COLO668 (cell line): ENCODE data around the gene BTNL2.
"Not testable (repeated sequence)": the region's sequence is repeated elsewhere in the genome, so short reads cannot be mapped to it uniquely, and the experiment has no call there.

ENCODE experiments used
- DNase-seq: peaks from one replicate; lab custom pipeline; 2025; ENCODE audit not compliant: unreplicated experiment; lab: John Stamatoyannopoulos, UW

Gene BTNL2

GRCh38 chr6:32370505-32370904 is 36.5 kb downstream of the BTNL2 start:
- no peak for DNase-seq

DNA sequence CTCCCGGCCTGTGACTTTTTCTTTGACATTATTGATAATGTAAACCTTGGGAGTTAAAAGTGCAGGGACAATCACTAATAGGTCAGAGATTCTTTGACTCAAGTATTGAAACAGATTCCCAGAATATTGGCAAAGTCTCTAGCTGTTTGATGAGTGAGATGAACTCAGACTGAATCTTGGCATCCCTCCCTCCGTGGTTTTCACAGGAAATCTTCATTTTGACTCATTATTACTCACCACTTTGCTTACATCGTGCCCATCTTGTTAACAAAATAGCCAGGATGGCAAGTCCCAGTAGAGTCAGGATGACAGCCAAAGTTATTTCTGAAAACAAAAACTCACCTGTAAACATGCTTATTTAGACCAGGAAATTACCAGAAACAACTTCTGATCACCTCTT is 37.3 kb downstream of the BTNL2 start:
- DNase-seq = no peak

DNA sequence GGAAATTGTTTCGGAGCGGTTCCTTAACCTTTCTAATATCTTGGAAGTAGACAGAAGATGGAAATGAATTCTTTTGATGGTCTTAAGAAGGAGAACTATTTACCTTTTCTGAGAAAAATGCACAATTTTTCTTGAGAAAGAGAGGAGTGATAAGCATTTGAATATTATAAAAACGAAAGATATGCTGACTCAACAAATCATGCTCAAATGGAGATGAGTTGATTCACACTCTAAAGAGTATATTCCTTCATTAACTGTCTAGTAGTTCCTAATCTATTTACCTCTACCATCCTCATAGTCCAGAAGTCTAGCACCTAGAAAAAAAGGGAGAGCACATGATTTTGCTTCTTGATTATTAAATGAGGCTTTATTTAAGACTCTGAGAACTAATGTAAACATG is 39.3 kb downstream of the BTNL2 start:
- no peak for DNase-seq

DNA sequence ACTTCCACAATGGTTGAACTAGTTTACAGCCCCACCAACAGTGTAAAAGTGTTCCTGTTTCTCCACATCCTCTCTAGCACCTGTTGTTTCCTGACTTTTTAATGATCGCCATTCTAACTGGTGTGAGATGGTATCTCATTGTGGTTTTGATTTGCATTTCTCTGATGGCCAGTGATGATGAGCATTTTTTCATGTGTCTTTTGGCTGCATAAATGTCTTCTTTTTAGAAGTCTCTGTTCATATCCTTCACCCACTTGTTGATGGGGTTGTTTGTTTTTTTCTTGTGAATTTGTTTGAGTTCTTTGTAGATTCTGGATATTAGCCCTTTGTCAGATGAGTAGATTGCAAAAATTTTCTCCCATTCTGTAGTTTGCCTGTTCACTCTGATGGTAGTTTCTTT is 47.8 kb downstream of the BTNL2 start:
- DNase-seq = not testable (repeated sequence)

DNA sequence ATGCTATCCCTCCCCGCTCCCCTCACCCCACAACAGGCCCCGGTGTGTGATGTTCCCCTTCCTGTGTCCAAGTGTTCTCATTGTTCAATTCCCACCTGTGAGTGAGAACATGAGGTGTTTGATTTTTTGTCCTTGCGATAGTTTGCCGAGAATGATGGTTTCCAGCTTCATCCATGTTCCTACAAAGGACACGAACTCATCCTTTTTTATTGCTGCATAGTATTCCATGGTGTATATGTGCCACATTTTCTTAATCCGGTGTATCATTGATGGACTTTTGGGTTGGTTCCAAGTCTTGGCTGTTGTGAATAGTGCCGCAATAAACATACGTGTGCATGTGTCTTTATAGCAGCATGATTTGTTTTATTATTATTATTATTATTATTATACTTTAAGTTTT is 48.4 kb downstream of the BTNL2 start:
- DNase-seq = not testable (repeated sequence)

DNA sequence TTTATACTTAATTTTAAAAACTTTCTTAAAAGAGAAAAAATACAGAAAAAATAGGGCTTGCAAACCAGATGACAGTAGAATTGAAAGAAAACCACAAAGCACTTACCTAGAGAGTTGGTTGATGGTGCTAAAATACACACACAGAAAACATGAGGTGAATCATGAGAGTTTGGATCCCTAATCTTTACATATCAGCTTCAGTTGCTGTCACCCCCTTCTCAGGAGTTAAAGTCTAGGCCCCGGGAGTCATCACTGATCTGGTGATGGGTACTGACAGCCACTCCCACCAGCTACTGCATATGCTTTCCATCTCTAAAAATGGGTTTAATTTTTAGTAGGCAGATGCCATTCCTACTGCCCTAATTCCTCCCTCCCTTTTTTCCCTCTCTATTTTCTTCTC is 52.0 kb downstream of the BTNL2 start:
- DNase-seq = no peak

- DNase-seq = no peak
Observed at GRCh38 chr6:32353348-32353747, 53.6 kb downstream of the BTNL2 start.
